WTC11 (cell line): Measurements from ENCODE around the gene FGF12. TPM values are rescaled to one million over a fixed set of nuclear protein-coding genes. Genes with fewer than 3 reads are reported as not detected.

ENCODE experiments used
- ATAC-seq: fragments of 200-7000 bp; cut with Tn5 transposase; 2 replicates; pipeline ENCODE4 v1.10.0; 2021; ENCODE audit warnings: mild to moderate bottlenecking, moderate library complexity
- CTCF ChIA-PET: fragments of 300-600 bp; sonication (Branson Sonifier 250); formaldehyde crosslinking; loops from one replicate; lab custom pipeline; 2021; ENCODE audit warnings: antibody characterized with exemption; lab: Charles Lee
- POLR2A ChIA-PET: fragments of 350-600 bp; sonication (Branson Sonifier 250); formaldehyde crosslinking; loops from one replicate; lab custom pipeline; 2021; ENCODE audit warnings: antibody characterized with exemption; lab: Charles Lee
- DNase-seq: peaks from one replicate; pipeline ENCODE4 v3.0.0; 2021; ENCODE audit warnings: low spot score
- H3K27ac Mint-ChIP-seq: 2 replicates; pipeline ENCODE4 v1.8.0; 2021; ENCODE audit warnings: mixed read lengths
- H3K27me3 Mint-ChIP-seq: 2 replicates; pipeline ENCODE4 v1.8.0; 2021; ENCODE audit warnings: low read depth, mild to moderate bottlenecking, moderate library complexity, mixed read lengths
- H3K36me3 Mint-ChIP-seq: 2 replicates; pipeline ENCODE4 v1.8.0; 2021; ENCODE audit warnings: mixed read lengths
- H3K4me1 Mint-ChIP-seq: 2 replicates; pipeline ENCODE4 v1.8.0; 2022; ENCODE audit warnings: mixed read lengths
- H3K4me3 Mint-ChIP-seq: 2 replicates; pipeline ENCODE4 v1.8.0; 2021; ENCODE audit warnings: mild to moderate bottlenecking, moderate library complexity, mixed read lengths
- H3K9me3 Mint-ChIP-seq: 2 replicates; pipeline ENCODE4 v1.8.0; 2021; ENCODE audit warnings: mixed read lengths
- CTCF ChIP-seq: fragments of 200-600 bp; IDR thresholded peaks from 2 replicates; pipeline ENCODE4 v1.8.0; 2022; ENCODE audit warnings: antibody characterized with exemption
- ELF4 ChIP-seq: sonication (generic); formaldehyde crosslinking; IDR thresholded peaks from 2 replicates; pipeline ENCODE4 v1.8.1; 2022; ENCODE audit warnings: low read depth, mild to moderate bottlenecking, moderate library complexity, missing genetic modification reagents
- GRHL2 ChIP-seq: fragments of 250-450 bp; sonication (Bioruptor Pico); IDR thresholded peaks from 2 replicates; pipeline ENCODE4 v1.8.0; 2022; ENCODE audit warnings: mild to moderate bottlenecking, moderate library complexity; ENCODE audit not compliant: insufficient replicate concordance, severe bottlenecking
- NFYB ChIP-seq: sonication (generic); formaldehyde crosslinking; conservative IDR thresholded peaks from 2 replicates; pipeline ENCODE4 v1.8.0; 2022; ENCODE audit warnings: low read depth, missing genetic modification reagents
- OVOL2 ChIP-seq: fragments of 250-450 bp; sonication (Bioruptor Pico); IDR thresholded peaks from 2 replicates; pipeline ENCODE4 v1.9.0; 2021; ENCODE audit warnings: mild to moderate bottlenecking, borderline replicate concordance
- PRRX2 ChIP-seq: fragments of 250-450 bp; sonication (Bioruptor Pico); IDR thresholded peaks from 2 replicates; pipeline ENCODE4 v1.8.0; 2021; ENCODE audit warnings: mild to moderate bottlenecking
- RELA ChIP-seq: sonication (generic); formaldehyde crosslinking; IDR thresholded peaks from 2 replicates; pipeline ENCODE4 v1.8.1; 2022; ENCODE audit warnings: missing genetic modification reagents, mild to moderate bottlenecking, borderline replicate concordance
- RORB ChIP-seq: fragments of 250-450 bp; sonication (Bioruptor Pico); IDR thresholded peaks from 2 replicates; pipeline ENCODE4 v1.9.0; 2021; ENCODE audit warnings: mild to moderate bottlenecking
- ZNF121 ChIP-seq: sonication (generic); formaldehyde crosslinking; IDR thresholded peaks from 2 replicates; pipeline ENCODE4 v1.8.0; 2023; ENCODE audit warnings: missing genetic modification reagents
- ZNF219 ChIP-seq: sonication (generic); formaldehyde crosslinking; IDR thresholded peaks from 2 replicates; pipeline ENCODE4 v1.8.0; 2023; ENCODE audit warnings: missing genetic modification reagents, mild to moderate bottlenecking, borderline replicate concordance
- ZNF281 ChIP-seq: sonication (generic); formaldehyde crosslinking; IDR thresholded peaks from 2 replicates; pipeline ENCODE4 v1.8.0; 2023; ENCODE audit warnings: mild to moderate bottlenecking, missing genetic modification reagents
- ZNF512 ChIP-seq: sonication (generic); formaldehyde crosslinking; IDR thresholded peaks from 2 replicates; pipeline ENCODE4 v1.8.1; 2022; ENCODE audit warnings: missing genetic modification reagents, borderline replicate concordance
- total RNA-seq: library from RNA; stranded (reverse); gene quantifications from 3 replicates; pipeline ENCODE4 v1.2.3, GENCODE V29; 2021
- TF ChIP-seq, protein P1 (sequence below): sonication (generic); formaldehyde crosslinking; IDR thresholded peaks from 2 replicates; pipeline ENCODE4 v1.8.1; 2023; ENCODE audit warnings: mild to moderate bottlenecking, missing genetic modification reagents, moderate library complexity
- TF ChIP-seq, protein P2 (sequence below): sonication (generic); formaldehyde crosslinking; IDR thresholded peaks from 2 replicates; pipeline ENCODE4 v1.8.1; 2023; ENCODE audit warnings: mild to moderate bottlenecking, missing genetic modification reagents
- TF ChIP-seq, protein P3 (sequence below): sonication (generic); formaldehyde crosslinking; IDR thresholded peaks from 2 replicates; pipeline ENCODE4 v1.8.0; 2022; ENCODE audit warnings: mild to moderate bottlenecking, missing genetic modification reagents
- TF ChIP-seq, protein P4 (sequence below): sonication (generic); formaldehyde crosslinking; IDR thresholded peaks from 2 replicates; pipeline ENCODE4 v1.8.0; 2022; ENCODE audit warnings: mild to moderate bottlenecking, missing genetic modification reagents
- TF ChIP-seq, protein P5 (sequence below): sonication (generic); formaldehyde crosslinking; IDR thresholded peaks from 2 replicates; pipeline ENCODE4 v1.8.1; 2023; ENCODE audit warnings: mild to moderate bottlenecking, missing genetic modification reagents, borderline replicate concordance

Gene FGF12
- total RNA-seq, 1 experiment from 2014 or later: 13.5 TPM

DNA sequence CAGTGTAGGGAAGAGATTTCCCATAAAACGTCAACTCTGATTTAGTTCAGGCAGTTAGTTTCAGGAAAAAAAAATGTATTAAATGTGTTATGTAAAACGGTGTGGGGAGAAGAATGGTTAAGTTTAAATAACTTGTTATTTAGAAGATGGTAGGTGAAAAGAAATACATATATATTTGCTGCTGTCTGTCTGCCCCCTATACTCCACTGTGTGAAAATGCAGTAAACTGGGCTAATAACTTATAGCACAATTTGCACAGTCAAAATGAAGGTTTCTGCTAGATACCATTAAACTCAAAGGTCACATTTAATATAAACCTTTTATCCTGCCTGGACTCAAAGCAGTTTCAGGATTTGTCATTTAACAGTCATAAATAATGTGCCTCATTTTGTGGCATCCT, 515.0 kb downstream of the FGF12 start:
- TF ChIP-seq OVOL2 (CRISPR knock-in tag) (no peak), RELA (no peak), GRHL2 (CRISPR knock-in tag) (no peak), RORB (CRISPR knock-in tag) (no peak), CTCF (no peak), PRRX2 (CRISPR knock-in tag) (no peak), ZNF512 (CRISPR knock-in tag) (no peak), ZNF219 (no peak), ZNF121 (CRISPR knock-in tag) (no peak), ZNF281 (CRISPR knock-in tag) (no peak), ELF4 (CRISPR knock-in tag) (no peak), NFYB (CRISPR knock-in tag) (no peak)
- TF ChIP-seq, protein P1, sequence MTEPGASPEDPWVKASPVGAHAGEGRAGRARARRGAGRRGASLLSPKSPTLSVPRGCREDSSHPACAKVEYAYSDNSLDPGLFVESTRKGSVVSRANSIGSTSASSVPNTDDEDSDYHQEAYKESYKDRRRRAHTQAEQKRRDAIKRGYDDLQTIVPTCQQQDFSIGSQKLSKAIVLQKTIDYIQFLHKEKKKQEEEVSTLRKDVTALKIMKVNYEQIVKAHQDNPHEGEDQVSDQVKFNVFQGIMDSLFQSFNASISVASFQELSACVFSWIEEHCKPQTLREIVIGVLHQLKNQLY (CRISPR knock-in tag): no peak
- TF ChIP-seq, protein P2, sequence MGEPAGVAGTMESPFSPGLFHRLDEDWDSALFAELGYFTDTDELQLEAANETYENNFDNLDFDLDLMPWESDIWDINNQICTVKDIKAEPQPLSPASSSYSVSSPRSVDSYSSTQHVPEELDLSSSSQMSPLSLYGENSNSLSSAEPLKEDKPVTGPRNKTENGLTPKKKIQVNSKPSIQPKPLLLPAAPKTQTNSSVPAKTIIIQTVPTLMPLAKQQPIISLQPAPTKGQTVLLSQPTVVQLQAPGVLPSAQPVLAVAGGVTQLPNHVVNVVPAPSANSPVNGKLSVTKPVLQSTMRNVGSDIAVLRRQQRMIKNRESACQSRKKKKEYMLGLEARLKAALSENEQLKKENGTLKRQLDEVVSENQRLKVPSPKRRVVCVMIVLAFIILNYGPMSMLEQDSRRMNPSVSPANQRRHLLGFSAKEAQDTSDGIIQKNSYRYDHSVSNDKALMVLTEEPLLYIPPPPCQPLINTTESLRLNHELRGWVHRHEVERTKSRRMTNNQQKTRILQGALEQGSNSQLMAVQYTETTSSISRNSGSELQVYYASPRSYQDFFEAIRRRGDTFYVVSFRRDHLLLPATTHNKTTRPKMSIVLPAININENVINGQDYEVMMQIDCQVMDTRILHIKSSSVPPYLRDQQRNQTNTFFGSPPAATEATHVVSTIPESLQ (CRISPR knock-in tag): no peak
- TF ChIP-seq, protein P3, sequence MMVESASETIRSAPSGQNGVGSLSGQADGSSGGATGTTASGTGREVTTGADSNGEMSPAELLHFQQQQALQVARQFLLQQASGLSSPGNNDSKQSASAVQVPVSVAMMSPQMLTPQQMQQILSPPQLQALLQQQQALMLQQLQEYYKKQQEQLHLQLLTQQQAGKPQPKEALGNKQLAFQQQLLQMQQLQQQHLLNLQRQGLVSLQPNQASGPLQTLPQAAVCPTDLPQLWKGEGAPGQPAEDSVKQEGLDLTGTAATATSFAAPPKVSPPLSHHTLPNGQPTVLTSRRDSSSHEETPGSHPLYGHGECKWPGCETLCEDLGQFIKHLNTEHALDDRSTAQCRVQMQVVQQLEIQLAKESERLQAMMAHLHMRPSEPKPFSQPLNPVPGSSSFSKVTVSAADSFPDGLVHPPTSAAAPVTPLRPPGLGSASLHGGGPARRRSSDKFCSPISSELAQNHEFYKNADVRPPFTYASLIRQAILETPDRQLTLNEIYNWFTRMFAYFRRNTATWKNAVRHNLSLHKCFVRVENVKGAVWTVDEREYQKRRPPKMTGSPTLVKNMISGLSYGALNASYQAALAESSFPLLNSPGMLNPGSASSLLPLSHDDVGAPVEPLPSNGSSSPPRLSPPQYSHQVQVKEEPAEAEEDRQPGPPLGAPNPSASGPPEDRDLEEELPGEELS (CRISPR knock-in tag): no peak
- TF ChIP-seq, protein P4, sequence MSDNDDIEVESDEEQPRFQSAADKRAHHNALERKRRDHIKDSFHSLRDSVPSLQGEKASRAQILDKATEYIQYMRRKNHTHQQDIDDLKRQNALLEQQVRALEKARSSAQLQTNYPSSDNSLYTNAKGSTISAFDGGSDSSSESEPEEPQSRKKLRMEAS (CRISPR knock-in tag): no peak
- TF ChIP-seq, protein P5, sequence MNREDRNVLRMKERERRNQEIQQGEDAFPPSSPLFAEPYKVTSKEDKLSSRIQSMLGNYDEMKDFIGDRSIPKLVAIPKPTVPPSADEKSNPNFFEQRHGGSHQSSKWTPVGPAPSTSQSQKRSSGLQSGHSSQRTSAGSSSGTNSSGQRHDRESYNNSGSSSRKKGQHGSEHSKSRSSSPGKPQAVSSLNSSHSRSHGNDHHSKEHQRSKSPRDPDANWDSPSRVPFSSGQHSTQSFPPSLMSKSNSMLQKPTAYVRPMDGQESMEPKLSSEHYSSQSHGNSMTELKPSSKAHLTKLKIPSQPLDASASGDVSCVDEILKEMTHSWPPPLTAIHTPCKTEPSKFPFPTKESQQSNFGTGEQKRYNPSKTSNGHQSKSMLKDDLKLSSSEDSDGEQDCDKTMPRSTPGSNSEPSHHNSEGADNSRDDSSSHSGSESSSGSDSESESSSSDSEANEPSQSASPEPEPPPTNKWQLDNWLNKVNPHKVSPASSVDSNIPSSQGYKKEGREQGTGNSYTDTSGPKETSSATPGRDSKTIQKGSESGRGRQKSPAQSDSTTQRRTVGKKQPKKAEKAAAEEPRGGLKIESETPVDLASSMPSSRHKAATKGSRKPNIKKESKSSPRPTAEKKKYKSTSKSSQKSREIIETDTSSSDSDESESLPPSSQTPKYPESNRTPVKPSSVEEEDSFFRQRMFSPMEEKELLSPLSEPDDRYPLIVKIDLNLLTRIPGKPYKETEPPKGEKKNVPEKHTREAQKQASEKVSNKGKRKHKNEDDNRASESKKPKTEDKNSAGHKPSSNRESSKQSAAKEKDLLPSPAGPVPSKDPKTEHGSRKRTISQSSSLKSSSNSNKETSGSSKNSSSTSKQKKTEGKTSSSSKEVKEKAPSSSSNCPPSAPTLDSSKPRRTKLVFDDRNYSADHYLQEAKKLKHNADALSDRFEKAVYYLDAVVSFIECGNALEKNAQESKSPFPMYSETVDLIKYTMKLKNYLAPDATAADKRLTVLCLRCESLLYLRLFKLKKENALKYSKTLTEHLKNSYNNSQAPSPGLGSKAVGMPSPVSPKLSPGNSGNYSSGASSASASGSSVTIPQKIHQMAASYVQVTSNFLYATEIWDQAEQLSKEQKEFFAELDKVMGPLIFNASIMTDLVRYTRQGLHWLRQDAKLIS (CRISPR knock-in tag): no peak
- ChIA-PET POLR2A (no interaction called here), CTCF (no interaction called here)
- DNase-seq (no peak), ATAC-seq (no peak)
- Mint-ChIP-seq H3K9me3 (no peaks in the 10 kb centered on the region), H3K36me3 (no peaks in the 10 kb centered on the region), H3K4me1 (peaks cover 22% of the 10 kb centered on the region), H3K27ac (no peak overlapping the region), H3K4me3 (no peak overlapping the region), H3K27me3 (no peaks in the 10 kb centered on the region)
